Measurements from ENCODE around the gene CAMK4.
"Not testable (repeated sequence)": the region's sequence is repeated elsewhere in the genome, so short reads cannot be mapped to it uniquely, and the experiment has no call there.

- not testable (repeated sequence) for TF ChIP-seq CTCF (conservative IDR thresholded peaks at IDR 0.05 in 1 of 2, IDR thresholded peaks at IDR 0.05 in 1 of 2; ENCODE audit: low read depth in 1 of 2, low read length in 2 of 2); EZH2 (IDR thresholded peaks at IDR 0.05; ENCODE audit: low read length, missing control alignments)
These were observed 185.9 kb downstream of the CAMK4 start for GRCh38 chr5:111410067-111410466.

Measured in fibroblast of lung (primary cell).